H1 (cell line): ENCODE measurements around the gene NBAS. TPM values are rescaled to one million over a fixed set of nuclear protein-coding genes. Genes with fewer than 3 reads are reported as not detected.

Experiments
- CTCF ChIA-PET: fragments of 300-600 bp; sonication (Branson Sonifier 250); formaldehyde crosslinking; loops from one replicate; lab custom pipeline; 2021; ENCODE audit not compliant: partially characterized antibody; lab: Charles Lee
- POLR2A ChIA-PET: fragments of 300-600 bp; sonication (Branson Sonifier 250); formaldehyde crosslinking; loops from one replicate; lab custom pipeline; 2021; ENCODE audit warnings: inconsistent platforms; ENCODE audit not compliant: partially characterized antibody; lab: Charles Lee
- DNase-seq, 2 experiments: peaks; one replicate each; pipeline versions ENCODE4 v3.0.0 to v3.0.0-alpha.2; 2010 to 2022; ENCODE audit warnings: low spot score in 2 of 2, low read depth in 1 of 2, mixed read lengths in 1 of 2
- FAIRE-seq: peaks from 2 replicates; lab custom pipeline; 2011; peaks lifted over from hg19 to GRCh38; lab: Jason Lieb, UNC
- H2AFZ ChIP-seq: 2 replicates; pipeline ENCODE4 v1.8.1; 2012; ENCODE audit warnings: low read length, inconsistent platforms
- H2AK5ac ChIP-seq: 2 replicates; pipeline ENCODE4 v1.6.1; 2013; ENCODE audit warnings: low read depth, low read length
- H2BK120ac ChIP-seq: replicated peaks from 2 replicates; pipeline ENCODE3; 2013; ENCODE audit warnings: low read depth, low read length, inconsistent platforms
- H2BK12ac ChIP-seq: 2 replicates; pipeline ENCODE4 v1.6.1; 2013; ENCODE audit warnings: low read depth, low read length
- H2BK15ac ChIP-seq: 2 replicates; pipeline ENCODE4 v1.6.1; 2013; ENCODE audit warnings: low read length
- H2BK20ac ChIP-seq: 2 replicates; pipeline ENCODE4 v1.6.1; 2013; ENCODE audit warnings: low read length
- H2BK5ac ChIP-seq: 2 replicates; pipeline ENCODE4 v1.6.1; 2013; ENCODE audit warnings: low read depth, low read length
- H3K14ac ChIP-seq: 2 replicates; pipeline ENCODE4 v1.6.1; 2013; ENCODE audit warnings: inconsistent platforms; ENCODE audit not compliant: insufficient read length
- H3K18ac ChIP-seq: 2 replicates; pipeline ENCODE4 v1.6.1; 2013; ENCODE audit warnings: low read length; ENCODE audit errors: extremely low read depth
- H3K23ac ChIP-seq: 2 replicates; pipeline ENCODE4 v1.6.1; 2013; ENCODE audit warnings: inconsistent platforms; ENCODE audit not compliant: insufficient read length
- H3K23me2 ChIP-seq: 2 replicates; pipeline ENCODE4 v1.6.1; 2013; ENCODE audit warnings: low read depth, low read length
- H3K27ac ChIP-seq: 2 replicates; pipeline ENCODE4 v1.6.1; 2011; ENCODE audit warnings: low read depth, low read length, inconsistent platforms
- H3K27me3 ChIP-seq, 4 experiments: replicated peaks in 1 of 4; 1 replicate in 1 of 4; 2 replicates in 3 of 4; pipeline versions ENCODE4 v1.6.1 to v1.8.1; 2011 to 2013; ENCODE audit warnings: low read length in 3 of 4, mild to moderate bottlenecking in 3 of 4, inconsistent platforms in 2 of 4, mixed read lengths in 2 of 4, moderate library complexity in 1 of 4; ENCODE audit not compliant: control insufficient read depth in 3 of 4, insufficient read depth in 3 of 4; ENCODE audit errors: extremely low read depth in 1 of 4
- H3K36me3 ChIP-seq, 4 experiments: 2 replicates each; pipeline versions ENCODE4 v1.6.1 to v1.8.1; 2011 to 2013; ENCODE audit warnings: mild to moderate bottlenecking in 4 of 4, low read length in 3 of 4, moderate library complexity in 2 of 4, control low read depth in 1 of 4, inconsistent platforms in 1 of 4; ENCODE audit not compliant: insufficient read depth in 4 of 4, control insufficient read depth in 2 of 4
- H3K4ac ChIP-seq: replicated peaks from 2 replicates; pipeline ENCODE3; 2013; ENCODE audit warnings: low read length, low read depth, mixed read lengths, inconsistent platforms; ENCODE audit not compliant: insufficient read length
- H3K4me1 ChIP-seq, 4 experiments: replicated peaks in 1 of 4; 1 replicate in 1 of 4; 2 replicates in 3 of 4; pipeline versions ENCODE4 v1.6.1 to v1.8.1; 2011 to 2013; ENCODE audit warnings: low read length in 3 of 4, inconsistent platforms in 2 of 4, mixed read lengths in 1 of 4; ENCODE audit not compliant: insufficient read depth in 4 of 4, control insufficient read depth in 3 of 4
- H3K4me2 ChIP-seq, 2 experiments: 2 replicates each; pipeline versions ENCODE4 v1.6.1 to v1.8.1; 2011 to 2013; ENCODE audit warnings: low read depth in 2 of 2, low read length in 2 of 2, control low read depth in 1 of 2, inconsistent platforms in 1 of 2, mild to moderate bottlenecking in 1 of 2; ENCODE audit not compliant: insufficient read depth in 1 of 2
- H3K4me3 ChIP-seq, 4 experiments: fragments of 200-600, 300-600 bp in 1 of 4; sonication (generic), shearing (Covaris generic), sonication (Bioruptor Twin) in 1 of 4; 2 replicates each; pipeline versions ENCODE4 v1.5.1 to v1.8.1; 2011 to 2016; ENCODE audit warnings: low read length in 4 of 4, low read depth in 3 of 4, control low read depth in 2 of 4, inconsistent platforms in 2 of 4, mild to moderate bottlenecking in 2 of 4, mixed read lengths in 1 of 4, moderate library complexity in 1 of 4; ENCODE audit not compliant: insufficient read depth in 2 of 4; ENCODE audit errors: extremely low read depth in 1 of 4
- H3K56ac ChIP-seq: replicated peaks from 2 replicates; pipeline ENCODE3; 2013; ENCODE audit warnings: low read depth, mild to moderate bottlenecking, mixed read lengths, low read length, inconsistent platforms; ENCODE audit not compliant: insufficient read length
- H3K79me1 ChIP-seq: 2 replicates; pipeline ENCODE4 v1.6.1; 2013; ENCODE audit warnings: low read depth, low read length, control low read depth
- H3K79me2 ChIP-seq, 2 experiments: 2 replicates each; pipeline versions ENCODE4 v1.6.1 to v1.8.1; 2012 to 2013; ENCODE audit warnings: low read length in 2 of 2, mild to moderate bottlenecking in 2 of 2, inconsistent platforms in 1 of 2; ENCODE audit not compliant: insufficient read depth in 2 of 2, control insufficient read depth in 1 of 2
- H3K9ac ChIP-seq, 4 experiments: replicated peaks in 1 of 4; 1 replicate in 1 of 4; 2 replicates in 3 of 4; pipeline versions ENCODE4 v1.6.1 to v1.8.1; 2011 to 2013; ENCODE audit warnings: low read depth in 3 of 4, low read length in 3 of 4, control low read depth in 2 of 4, mild to moderate bottlenecking in 2 of 4, moderate library complexity in 2 of 4, inconsistent platforms in 1 of 4; ENCODE audit errors: extremely low read depth in 1 of 4
- H3K9me3 ChIP-seq, 2 experiments: 2 replicates each; pipeline versions ENCODE4 v1.6.1 to v1.8.1; 2012 to 2013; ENCODE audit warnings: mild to moderate bottlenecking in 2 of 2, moderate library complexity in 2 of 2, control low read depth in 1 of 2, inconsistent platforms in 1 of 2, low read depth in 1 of 2, low read length in 1 of 2, mixed read lengths in 1 of 2; ENCODE audit not compliant: insufficient read depth in 2 of 2
- H4K20me1 ChIP-seq, 2 experiments: replicated peaks in 1 of 2; 2 replicates each; pipeline versions ENCODE3 to v1.8.1; 2011 to 2013; ENCODE audit warnings: inconsistent platforms in 2 of 2, low read length in 2 of 2, mild to moderate bottlenecking in 1 of 2; ENCODE audit not compliant: insufficient read depth in 2 of 2, control insufficient read depth in 1 of 2
- H4K5ac ChIP-seq: 2 replicates; pipeline ENCODE4 v1.6.1; 2013; ENCODE audit warnings: low read length, low read depth, mixed read lengths, inconsistent platforms; ENCODE audit not compliant: insufficient read length
- H4K8ac ChIP-seq: 2 replicates; pipeline ENCODE4 v1.8.0; 2013; ENCODE audit warnings: mild to moderate bottlenecking, moderate library complexity, low read length, inconsistent platforms; ENCODE audit not compliant: insufficient read depth; ENCODE audit errors: extremely low read depth
- H4K91ac ChIP-seq: replicated peaks from 2 replicates; pipeline ENCODE3; 2013; ENCODE audit warnings: low read length, mixed read lengths, inconsistent platforms; ENCODE audit not compliant: insufficient read length
- CTCF ChIP-seq, 3 experiments: IDR thresholded peaks; 1 replicate in 2 of 3; 2 replicates in 1 of 3; pipeline versions ENCODE4 v1.5.1 to v1.6.1; 2011; ENCODE audit warnings: low read length in 3 of 3, mild to moderate bottlenecking in 3 of 3, inconsistent platforms in 2 of 3, low read depth in 1 of 3, moderate library complexity in 1 of 3; ENCODE audit not compliant: insufficient read depth in 1 of 3; ENCODE audit errors: control extremely low read depth in 1 of 3
- MAX ChIP-seq: IDR thresholded peaks from 2 replicates; pipeline ENCODE4 v1.6.1; 2012; ENCODE audit warnings: inconsistent platforms
- SP2 ChIP-seq: IDR thresholded peaks from 2 replicates; pipeline ENCODE4 v1.6.1; 2012; ENCODE audit warnings: mild to moderate bottlenecking, low read length, inconsistent platforms
- WGBS, 2 experiments: shearing (Covaris generic) in 1 of 2; methylation state at CpG; one replicate each; pipeline versions ENCODE4 v1.1.6 to v1.1.7; 2013 to 2015; ENCODE audit warnings: low lambda C conversion rate in 2 of 2, mixed read lengths in 2 of 2, inconsistent platforms in 1 of 2, low coverage in 1 of 2, missing lambda C conversion rate in 1 of 2; ENCODE audit not compliant: insufficient replicate concordance in 2 of 2, insufficient coverage in 1 of 2, insufficient read length in 1 of 2; ENCODE audit errors: extremely low coverage in 1 of 2, missing lambda C conversion rate in 1 of 2; 5-methylcytosine and 5-hydroxymethylcytosine counted together
- polyA plus RNA-seq, 7 experiments: library from polyadenylated mRNA; depleted of rRNA in 3 of 7; stranded (reverse) in 5 of 7; unstranded in 2 of 7; fragments of >200 nt in 5 of 7; fragments of 200-250 nt in 2 of 7; gene quantifications; 1 replicate in 5 of 7; 2 replicates in 1 of 7; 4 replicates in 1 of 7; pipeline versions ENCODE4 v1.2.1 to v1.2.3, GENCODE V29; 2011 to 2013; ENCODE audit warnings: missing spikeins in 2 of 7, mixed read lengths in 2 of 7
- total RNA-seq: library from RNA; stranded (reverse); fragmentation: NEBNext Ultra II Directional; extraction: Animal tissue kit (Norgen Biotek cat#: 25700); gene quantifications from 2 replicates; pipeline ENCODE4 v1.2.1, GENCODE V29; 2021

Gene NBAS
- total and polyA plus RNA-seq, 2 of the 8 experiments (the other 6 are each of a cell fraction or from before 2014, with no cell fraction given), result 19.6 to 34.8 TPM

GRCh38 chr2:15300624-15301573 lies 260.2 kb downstream of the NBAS start:
- H3K9ac ChIP-seq, result no peak overlapping the region
- no peaks in the 10 kb centered on the region for H4K20me1 ChIP-seq
- no peak overlapping the region for H3K14ac ChIP-seq
- H3K23ac ChIP-seq, result no peak overlapping the region
- peaks cover 0 to 3% (median 0%) of the 10 kb centered on the region in 4 experiments; a peak in 1 of 7 replicates for H3K4me1 ChIP-seq
- ChIA-PET POLR2A (no interaction called here), CTCF (interaction anchor here (1.2 to 1.5 kb wide), 2 partner anchors 13 to 26 kb away, joined by 3 read pairs; no protein-coding TSS in a partner anchor)
- H3K4me3 ChIP-seq, result no peak overlapping the region
- H2AFZ ChIP-seq, result no peak overlapping the region
- H3K4ac ChIP-seq, result no peak overlapping the region
- H2BK12ac ChIP-seq, result no peak overlapping the region
- TF ChIP-seq CTCF (IDR thresholded peaks at IDR 0.05; ENCODE audit: control extremely low read depth in 1 of 3, insufficient read depth in 1 of 3, low read depth in 1 of 3, low read length in 3 of 3) (no peak), MAX (no peak), SP2 (no peak)
- no peak overlapping the region for H3K27ac ChIP-seq
- no peak overlapping the region for H2BK5ac ChIP-seq
- H3K18ac ChIP-seq, result no peak overlapping the region; the same call in 1 of the 2 replicates
- no peaks in the 10 kb centered on the region for H3K9me3 ChIP-seq
- H3K79me2 ChIP-seq, result no peaks in the 10 kb centered on the region
- H4K91ac ChIP-seq, result no peak overlapping the region
- peaks cover 0 to 2% (median 0%) of the 10 kb centered on the region in 4 experiments; a peak in 1 of 7 replicates for H3K27me3 ChIP-seq
- H3K36me3 ChIP-seq, result no peaks in the 10 kb centered on the region
- WGBS, 2 experiments, result 94% methylated on average over 11 of the region's 11 CpGs; no CpG with 5 or more reads in 1 of the 2 experiments
- H3K4me2 ChIP-seq, result no peak overlapping the region
- no peak overlapping the region for H3K56ac ChIP-seq
- H4K5ac ChIP-seq, result no peak overlapping the region
- no peak overlapping the region for H4K8ac ChIP-seq
- FAIRE-seq, result no peak
- H2AK5ac ChIP-seq, result no peak overlapping the region
- DNase-seq, result no peak
- no peak overlapping the region for H2BK20ac ChIP-seq
- H2BK15ac ChIP-seq, result no peak overlapping the region
- H3K79me1 ChIP-seq, result no peaks in the 10 kb centered on the region
- H2BK120ac ChIP-seq, result no peak overlapping the region
- H3K23me2 ChIP-seq, result no peaks in the 10 kb centered on the region
